Activated CD4-positive, CD25-positive, alpha-beta regulatory T cell treated with anti-CD3 and anti-CD28 coated beads, Interleukin-2, amount 50 U/mL, for 16 hours (primary cell): ENCODE measurements around the gene NFIX.

Source experiments
- DNase-seq: peaks from one replicate; pipeline ENCODE4 v3.0.0-alpha.2; 2020; ENCODE audit warnings: low read depth, low spot score

Gene NFIX

DNA sequence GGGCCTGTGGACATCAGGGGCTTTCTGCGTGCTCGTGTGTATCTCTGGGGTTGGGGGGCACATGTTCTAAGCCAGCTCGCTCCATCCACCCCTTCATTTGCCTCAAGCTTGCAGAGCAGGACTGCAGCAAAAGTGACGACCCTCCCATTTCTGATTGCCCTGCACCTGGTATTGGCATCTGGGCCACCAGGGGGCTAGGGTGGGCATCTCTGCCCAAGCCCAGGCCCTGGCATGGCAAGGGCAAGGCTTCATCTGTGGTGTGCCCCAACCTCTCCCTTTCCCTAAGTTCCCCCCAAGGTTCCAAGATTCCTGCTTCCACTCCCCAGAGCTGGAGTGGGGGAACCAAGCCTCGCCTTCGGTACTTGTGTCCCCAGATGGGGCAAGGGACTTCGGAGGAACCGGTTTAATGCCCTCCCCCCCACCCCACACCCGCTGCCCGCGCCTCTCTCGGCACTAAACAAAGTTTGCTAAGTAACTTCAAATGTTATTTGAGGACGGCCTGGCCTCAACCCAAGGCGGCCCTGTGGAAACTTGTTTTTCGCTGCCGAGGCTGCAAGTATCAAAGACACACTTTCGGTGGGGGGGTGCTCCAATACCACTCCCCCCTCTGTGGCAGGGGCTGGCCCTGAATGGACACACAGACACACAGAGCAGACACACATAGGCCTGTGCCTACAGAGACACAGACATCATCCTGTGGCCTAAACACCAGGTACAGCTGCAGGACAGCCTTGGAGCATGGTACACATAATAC, 12.2 kb downstream of the NFIX start:
- no peak for DNase-seq

DNA sequence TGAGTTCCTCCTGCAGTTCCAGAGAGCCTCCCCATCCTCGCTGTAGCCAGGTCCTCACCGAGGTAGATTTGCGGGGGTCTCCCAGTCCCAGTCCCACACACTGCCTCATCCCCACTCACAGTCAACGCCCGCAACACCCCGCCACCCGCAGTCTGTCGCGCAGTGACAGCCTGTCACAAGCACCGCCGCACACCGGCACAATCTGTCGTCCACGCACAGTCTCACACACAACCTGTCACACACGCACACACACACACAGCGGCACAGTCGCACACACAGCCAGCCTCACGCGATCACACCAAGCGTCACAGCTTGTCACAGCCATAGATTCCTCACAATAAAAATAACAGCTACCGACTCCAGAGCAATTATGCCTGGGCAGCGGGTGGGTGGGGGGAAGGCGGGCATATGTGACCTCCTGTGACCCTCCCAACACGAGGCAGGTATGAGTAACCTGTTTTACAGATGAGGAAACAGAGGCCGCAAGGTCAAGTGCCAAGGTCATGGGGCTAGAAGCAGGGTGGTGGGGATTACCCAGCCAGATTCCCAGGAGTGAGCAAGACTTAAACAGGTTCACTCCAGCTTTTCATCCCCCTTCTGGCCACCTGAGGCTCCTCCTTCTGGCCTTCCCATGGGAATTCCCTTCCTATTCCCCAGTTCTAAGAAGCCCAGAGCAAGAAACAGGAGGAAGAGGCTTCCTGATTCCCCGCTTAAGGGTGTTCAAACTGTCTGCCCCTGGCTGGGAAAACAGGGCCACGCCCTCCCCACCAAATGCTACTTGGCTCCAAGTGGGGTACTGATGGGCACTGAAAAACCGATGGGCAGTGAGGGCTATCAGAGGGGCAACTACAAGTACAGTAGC, 13.9 kb downstream of the NFIX start:
- no peak for DNase-seq

DNA sequence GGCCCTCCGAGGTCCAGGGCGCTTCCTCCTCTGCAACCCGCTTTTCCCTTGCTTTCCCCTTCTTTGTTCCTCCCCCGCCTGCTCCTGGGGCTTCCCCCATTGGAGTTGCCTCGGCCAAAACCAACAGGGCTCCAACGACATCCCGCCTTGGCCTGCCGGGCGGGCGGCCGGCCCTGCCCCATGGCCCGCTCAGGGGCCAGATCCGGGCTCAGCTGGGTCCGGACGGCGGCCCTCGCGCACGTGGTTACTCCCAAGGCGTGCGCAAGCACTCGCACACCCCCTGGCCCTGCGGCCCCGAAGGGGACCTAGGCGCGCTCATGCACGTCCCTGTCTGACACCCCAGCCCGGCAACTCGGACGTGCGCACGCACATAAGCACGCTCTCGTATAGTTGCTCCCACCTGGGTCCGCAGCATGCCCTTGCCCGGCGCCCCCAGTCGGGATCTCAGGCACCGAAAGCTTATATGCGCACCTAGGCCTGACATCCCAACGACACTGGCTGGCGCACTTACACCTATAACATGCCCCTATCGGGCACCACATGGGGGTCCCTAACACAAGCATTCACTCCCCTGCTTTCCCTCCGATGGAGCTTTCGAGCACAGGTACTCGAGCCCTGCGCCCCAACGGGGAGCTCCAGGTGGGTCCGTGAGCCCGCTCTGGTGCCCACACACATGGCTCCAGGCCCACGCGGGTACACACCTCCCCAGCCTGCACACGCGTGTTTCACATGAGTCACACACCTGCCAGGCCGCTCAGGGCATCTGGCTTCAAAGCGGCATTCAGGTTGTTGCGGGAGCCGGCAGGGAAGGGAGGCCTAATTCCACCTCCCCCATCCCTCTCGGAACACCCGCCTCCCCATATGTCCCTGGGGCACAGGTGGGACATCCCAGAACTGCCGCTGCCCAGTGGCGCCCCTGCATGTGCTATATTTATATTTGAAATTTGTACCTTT, 15.0 kb downstream of the NFIX start:
- no peak for DNase-seq

DNA sequence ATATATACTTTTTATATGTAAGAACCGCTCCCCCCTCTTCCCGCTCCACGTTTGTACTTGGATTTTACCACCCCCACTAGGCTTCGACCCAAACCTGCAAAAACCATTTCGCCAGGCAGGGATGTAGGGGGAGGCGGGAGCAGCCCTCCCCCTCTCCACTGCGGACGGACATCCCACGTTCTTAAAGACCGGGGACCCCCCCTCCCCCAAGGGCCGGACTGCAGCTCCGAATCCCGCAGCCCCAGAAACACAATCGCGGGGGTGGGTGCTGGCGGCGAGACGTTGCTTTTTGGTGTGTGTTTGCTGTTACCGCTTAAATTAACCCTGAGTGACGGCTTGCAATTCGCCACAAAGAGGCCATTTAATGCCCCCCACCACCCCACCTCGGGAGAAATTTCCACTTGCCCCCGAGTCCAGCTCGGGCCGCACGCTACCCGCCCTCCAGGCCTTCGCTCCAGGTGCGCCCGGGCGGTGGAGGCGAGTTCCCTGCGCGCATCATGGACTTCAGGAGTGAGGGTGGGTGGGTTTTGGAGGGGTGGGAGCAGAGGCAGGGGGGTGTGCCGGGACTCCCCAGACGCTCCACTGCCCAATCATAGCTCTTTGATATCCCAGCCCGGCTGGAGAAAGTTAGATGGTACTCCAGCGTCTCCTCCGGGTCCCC, 15.8 kb downstream of the NFIX start:
- no peak for DNase-seq

DNA sequence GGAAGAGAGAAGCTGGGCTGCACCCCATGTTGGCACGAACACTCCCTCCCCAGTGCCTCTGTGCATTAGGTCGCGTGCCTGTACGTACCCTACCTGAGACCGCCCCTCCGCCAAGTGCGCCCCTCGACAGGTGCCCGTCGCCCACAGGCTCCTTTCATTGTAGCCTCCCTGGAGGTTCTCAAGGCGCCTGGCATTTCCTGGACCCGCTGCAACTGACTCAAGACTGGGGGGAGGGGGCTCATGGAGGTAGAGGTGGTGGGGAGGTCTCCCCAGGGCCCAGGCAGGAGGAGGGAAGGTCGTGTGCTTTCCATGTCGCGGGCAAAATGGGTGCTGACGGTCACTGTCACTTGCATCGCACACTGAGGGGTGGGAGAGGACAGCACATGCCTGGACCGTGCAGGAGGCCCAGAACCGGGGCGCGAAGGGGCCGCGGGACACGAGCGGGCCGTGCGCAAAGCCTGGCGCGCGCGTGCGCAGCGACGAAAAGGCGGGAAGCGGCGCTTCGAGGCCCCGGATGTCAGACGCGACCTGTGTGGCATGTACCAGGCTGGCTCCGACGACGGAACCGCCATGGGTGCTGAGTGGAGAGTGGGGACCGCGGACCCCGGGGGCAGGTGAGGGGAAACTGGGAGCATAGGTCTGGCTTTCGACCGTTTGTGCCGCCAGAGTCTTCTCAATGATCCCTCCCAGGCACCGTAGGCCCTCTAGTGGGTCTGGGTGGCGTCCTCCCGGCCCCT, 16.5 kb downstream of the NFIX start:
- no peak for DNase-seq

DNA sequence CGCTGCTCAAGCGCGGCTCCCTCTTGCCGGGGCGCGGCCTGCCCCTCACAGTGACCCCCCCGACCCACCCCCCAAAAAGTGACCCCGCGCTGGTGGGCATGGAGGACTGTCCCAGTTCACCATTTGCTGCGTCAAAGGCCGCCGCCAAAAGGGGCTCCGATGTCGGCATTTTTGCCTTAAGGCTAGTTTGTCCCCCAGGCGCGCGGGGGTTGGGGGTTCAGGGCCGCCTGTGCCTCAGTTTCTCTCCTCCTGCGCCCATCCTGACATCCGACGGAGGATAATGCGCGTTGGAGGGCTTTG, 17.1 kb downstream of the NFIX start:
- no peak for DNase-seq

DNA sequence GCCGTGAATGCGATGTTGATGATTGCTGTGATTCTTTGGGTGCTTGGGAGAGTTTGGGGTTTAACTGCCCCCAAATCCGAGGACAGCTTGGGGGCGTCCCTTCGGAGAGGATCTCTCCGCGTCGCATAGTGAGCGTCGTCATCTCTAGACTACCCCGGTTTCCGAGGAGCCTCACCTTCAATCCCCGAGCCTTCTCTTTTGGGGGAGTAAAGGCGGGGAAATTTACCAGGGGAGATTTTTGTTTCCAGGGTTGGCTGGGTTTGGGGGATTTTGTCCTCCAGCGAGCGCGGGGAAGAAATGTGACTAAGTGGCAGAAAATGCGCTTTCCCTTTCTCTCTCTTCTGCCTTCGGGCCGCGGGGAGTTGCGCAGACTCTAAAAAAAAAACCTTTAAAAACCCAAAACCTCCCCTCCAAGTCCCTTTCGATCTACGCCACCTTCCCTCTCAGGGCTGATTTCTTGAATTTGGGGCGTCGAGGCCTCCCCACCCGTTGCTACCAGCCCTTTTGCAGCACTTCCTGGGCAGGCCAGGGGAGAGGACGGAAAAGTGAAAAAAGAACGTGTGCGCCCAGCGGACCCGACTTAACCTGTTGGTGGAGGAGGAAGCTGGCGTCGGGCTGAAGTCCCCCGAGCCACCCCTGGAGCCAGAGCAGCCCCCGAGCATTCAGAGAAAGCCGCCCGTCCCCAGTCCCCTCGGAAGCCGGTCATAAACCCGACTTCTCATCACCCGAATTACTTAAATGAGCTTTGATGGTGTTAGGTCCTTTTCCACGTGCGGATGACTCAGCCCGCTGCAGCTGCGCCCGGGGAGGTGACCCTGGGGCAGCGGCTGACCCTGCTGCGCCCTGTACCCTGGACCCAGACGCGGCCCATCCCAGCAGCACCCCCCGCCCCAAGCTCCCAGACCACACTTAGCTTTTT, 17.7 kb downstream of the NFIX start:
- DNase-seq, result no peak

DNA sequence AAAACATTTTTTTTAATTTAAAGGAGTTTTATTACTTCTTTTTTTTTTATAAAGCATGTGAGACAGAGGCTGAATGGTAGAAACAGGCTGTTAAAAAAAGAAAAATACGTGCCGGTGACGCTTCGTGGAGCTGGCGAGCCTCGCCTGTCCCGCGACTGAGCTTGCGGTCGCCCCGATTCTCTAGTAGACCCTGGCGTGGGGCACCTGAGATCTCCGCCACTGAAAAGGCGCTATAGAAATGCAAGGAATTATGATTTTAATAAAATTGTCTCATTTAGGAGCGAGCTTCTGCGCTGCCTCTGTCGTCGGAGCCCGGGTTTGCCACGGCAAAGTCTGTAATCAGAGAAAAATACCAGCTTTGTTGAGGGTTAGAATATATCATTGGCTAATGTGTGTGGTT, 18.4 kb downstream of the NFIX start:
- DNase-seq, result no peak

DNA sequence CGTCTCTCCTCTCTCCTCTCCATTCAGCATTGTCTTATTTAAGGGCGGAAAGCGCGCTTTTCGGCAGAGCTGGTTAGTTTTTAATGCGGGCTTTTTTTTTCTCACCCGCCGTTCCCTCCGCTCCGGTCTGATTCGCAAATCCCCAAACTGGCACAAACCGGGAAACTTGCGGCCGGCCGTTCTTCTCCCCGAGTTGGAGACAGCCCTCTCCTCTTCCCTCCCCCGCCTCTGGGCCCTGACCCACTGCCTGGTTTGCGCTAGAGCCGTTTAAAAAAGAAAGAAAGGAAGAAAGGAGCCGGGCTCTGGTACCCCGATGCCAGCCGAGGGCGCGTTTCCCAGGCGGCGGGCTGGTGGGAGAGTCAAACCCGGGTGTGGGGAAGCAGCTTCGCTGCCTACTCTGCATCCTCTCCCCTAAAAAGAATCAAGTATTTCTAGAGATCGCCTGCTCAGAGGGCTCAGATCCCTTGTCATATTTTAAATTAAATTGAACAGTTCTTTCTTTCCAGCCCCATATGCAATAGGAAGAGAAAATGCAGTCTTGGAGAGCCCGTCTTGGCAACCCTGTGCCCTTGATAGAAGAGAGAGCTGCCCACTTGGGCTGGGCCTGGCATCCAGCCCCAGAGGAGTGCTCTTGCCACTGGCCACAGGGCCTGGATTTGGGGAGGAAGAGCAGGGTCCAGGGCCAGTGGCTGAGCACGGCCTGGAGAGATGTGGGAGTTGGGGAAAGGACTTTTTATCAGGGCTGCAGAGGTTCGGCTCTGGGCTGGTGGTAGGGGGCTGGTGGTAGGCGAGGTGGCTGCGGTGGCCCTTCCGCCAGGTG, 19.0 kb downstream of the NFIX start:
- no peak for DNase-seq

DNA sequence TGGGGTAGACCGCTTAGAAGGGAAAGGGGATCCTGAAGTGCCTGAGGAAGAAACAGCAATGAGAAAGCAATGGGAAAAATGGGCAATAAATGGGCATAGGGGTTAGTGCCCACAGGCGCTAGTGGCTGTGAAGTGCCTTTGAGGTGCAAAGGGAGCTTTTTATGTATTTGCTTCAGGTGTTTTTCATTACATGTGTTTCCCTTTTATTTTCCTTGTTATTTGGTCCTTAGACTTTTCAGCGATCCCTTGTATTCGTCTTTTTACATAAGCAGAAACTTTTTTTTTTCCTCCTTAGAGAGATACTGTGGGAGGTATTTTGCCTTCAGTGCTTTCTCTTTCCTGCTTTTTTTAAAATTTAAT, 19.6 kb downstream of the NFIX start:
- no peak for DNase-seq

DNA sequence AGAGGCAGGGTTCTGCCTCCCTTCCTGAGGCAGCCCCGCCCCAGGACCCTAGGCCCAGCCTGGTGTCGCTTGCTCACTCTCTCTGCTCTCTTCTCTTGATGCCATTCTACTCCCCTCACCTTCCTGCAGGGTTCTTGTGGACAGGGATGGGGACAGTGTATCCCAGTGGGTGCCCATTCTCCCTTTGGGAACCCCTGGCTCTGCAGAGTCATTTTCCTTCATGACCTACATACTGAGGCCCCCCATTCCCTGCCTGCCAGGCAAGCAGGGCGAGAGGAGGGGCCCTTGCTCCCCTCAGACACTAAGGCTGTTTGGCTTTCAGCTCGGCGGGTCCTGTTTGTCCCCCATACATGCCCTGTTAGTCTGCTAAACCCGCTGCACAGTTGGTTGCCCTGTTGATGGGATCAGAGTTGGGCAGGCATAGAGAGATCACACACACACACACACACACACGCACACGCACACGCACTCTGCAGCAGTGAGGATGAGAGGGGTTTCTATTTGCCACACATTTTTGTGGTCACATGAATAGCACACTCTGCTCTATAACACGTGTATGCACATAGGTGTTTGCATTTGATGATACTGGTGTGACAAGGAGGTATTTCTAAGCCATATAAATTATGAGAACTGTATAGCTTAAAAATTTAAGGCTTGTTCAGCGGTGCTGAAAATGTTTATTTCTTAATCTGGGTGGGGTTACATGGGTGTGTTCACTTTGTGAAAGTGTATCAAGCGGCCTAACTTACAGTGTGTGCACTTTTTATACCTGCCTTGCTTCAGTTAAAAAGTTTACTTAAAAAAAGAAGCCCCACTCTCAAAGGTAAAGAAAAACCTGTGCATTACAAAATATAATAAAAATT, 20.3 kb downstream of the NFIX start:
- DNase-seq, result no peak

DNA sequence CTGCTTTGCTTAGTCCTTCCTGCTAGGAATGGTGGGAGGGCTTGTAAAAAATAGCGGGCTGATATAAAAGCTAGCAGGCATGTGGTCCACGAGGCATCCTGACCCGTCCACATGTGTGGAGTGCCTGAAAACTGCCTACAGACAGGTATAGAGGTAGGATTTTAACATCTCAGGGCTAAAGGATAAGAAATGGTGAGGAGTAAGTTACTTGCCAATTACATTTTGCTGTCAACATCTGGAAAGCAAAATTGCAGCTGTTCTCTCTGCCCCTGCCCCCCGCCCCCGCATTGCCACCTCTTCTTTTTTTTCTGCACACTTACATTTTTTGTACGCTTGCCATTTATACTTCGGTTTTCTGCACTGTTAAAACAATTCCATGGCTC, 21.0 kb downstream of the NFIX start:
- DNase-seq, result no peak

DNA sequence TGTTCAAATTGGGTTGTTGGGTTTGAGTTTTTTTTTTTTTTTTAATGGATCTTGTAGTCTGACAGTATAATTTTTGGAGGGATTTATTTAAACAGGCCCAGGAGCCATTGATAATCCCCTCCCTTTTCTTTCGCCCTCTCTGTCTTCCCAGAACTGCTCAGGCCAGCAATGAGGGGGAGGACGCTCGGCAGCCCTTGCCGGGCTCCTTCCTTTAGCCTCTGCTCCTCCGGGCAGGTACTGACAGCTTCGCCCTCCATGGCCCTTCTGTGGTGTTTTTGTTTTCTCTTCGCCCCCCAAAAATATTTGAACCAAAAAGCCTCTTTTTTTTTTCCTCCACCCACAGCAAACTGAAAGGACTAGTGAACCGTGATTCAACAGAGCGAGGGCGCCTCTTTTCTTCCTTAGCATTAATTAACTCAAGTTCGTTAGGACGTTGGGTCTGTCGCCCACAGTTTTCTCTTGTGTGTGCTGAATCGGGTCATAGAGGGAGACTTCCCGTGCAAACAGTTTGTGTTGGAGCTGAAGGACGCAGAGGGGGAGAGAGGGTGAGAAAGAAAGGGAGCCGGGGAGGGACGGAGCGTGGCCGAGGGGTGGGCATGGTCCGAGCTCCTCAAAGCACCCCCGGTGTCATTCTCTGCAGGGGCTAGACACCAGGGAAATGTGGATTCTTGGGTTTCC, 21.5 kb downstream of the NFIX start:
- DNase-seq, result no peak

DNA sequence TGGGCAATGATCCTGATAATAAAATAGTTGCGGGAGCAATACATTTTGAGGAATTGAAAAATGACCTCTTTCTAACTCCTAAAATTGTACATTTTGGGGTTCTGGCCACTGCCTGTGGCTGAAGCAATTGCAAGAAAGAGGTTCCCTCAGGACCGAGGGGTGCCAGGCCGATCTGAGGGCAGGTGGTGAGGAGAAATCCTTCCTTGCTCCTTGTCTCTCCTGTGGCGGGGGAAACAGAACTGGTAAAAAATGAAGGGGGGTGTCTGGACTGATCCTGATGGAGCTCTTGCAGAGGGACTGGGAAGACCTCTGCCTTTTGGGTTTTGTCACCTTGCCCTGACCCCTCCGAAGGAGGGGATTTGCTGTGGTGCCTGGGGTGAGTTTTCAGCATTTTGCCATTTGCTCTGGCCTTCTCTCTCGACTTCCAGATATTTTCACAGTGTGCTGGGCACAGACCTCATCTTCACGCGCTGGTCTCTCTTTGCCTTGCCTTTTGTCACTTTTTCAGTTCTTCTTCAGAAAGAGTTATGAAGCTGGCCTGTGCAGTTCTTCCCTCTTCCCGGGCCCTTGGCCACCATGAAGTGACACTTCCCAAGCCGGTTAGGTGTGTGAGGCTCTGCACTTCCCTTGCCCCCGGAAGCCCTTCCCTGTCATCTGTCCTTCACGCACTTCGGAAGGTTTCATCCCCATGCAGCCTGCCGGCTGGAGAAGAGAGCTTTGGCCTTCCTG, 22.2 kb downstream of the NFIX start:
- DNase-seq, result no peak

DNA sequence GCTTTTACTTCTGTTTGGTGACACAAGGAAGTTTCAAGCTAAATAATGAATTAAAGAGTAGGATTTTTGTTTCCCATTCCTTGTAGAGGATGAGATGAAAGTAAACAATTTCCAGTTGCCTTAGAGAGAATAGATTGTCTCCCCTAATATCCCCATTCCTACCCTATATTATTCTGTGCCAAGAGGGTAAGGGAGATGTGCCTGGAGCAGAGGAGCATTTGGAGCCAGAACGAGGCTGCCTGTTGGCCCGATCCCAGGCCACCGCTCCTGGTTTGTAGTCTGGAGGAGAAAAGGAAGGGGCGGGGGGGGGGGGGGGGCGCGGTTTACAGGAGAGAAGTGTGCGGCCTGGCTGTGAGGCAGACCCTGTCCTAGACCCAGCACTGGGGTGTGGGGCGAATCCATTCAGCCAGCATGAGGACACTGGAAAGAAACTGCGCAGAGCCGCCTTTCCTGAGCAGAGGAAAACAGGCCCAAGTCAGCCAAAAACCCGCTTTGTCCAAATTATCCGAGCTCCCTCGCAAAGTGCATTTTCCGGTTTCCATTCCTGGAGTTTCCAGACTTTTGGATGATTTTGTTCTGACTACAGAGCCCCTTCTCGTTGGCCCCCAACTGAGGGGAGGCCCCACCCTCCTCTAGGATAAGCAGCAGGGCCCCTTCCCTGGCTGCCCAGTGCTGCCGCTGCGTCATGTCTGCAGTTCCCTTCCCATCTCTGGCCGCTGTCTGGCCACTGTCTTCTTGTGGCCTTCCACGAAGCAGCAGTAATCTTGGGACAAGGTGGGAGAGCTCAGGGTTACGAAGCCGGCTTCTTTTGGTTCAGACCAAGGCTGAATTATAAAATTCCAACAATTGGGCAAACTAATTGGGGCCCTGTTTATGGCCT, 23.0 kb downstream of the NFIX start:
- no peak for DNase-seq

DNA sequence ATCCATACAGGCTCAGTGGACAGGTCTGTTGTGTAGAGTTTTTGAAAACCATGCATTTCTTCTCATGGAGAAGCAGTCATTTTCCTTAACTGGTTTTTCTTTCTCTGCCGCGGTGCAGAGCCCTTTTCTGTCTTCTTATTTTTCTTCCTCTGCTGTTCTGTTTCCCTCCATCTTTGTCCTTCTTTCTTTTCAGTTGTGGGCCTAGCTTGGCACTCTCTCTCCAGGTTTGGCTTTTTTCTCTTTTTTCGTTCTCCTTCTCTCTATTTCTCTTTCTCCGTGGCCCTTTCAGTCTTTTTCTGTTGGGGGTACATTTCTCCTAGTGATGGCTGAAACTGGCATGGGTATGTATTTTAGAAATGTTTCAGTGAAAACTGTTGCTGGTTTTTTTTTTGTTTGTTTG, 24.1 kb downstream of the NFIX start:
- DNase-seq, result no peak
